K562 (cell line): ENCODE results near the gene LITAF. TPM values are rescaled to one million over a fixed set of nuclear protein-coding genes. Genes with fewer than 3 reads are reported as not detected.

ENCODE experiments used
- CBX1 ChIP-seq: sonication (generic); IDR thresholded peaks from 2 replicates; pipeline ENCODE4 v1.6.1; 2016; ENCODE audit warnings: antibody characterized with exemption, low read depth, mild to moderate bottlenecking
- CXXC5 ChIP-seq: fragments of 250-450 bp; sonication (Bioruptor Pico); IDR thresholded peaks from 2 replicates; pipeline ENCODE4 v1.8.0; 2022; ENCODE audit warnings: inconsistent platforms, mild to moderate bottlenecking, moderate library complexity
- EHMT2 ChIP-seq: fragments of 450-650 bp; IDR thresholded peaks from 2 replicates; pipeline ENCODE4 v1.6.1; 2018; ENCODE audit warnings: antibody characterized with exemption
- ELF1 ChIP-seq: fragments of 200-800 bp; sonication (Bioruptor generic); IDR thresholded peaks from 2 replicates; pipeline ENCODE4 v1.6.1; 2016; ENCODE audit warnings: missing genetic modification characterization, missing compliant biosample characterization
- HDAC1 ChIP-seq, 2 experiments: fragments of 450-650 bp; IDR thresholded peaks; 2 replicates each; pipeline ENCODE4 v1.6.1; 2016 to 2017; ENCODE audit warnings: inconsistent platforms in 1 of 2, mild to moderate bottlenecking in 1 of 2, moderate library complexity in 1 of 2
- MEIS2 ChIP-seq: fragments of 450-650 bp; IDR thresholded peaks from 2 replicates; pipeline ENCODE4 v1.6.1; 2014; ENCODE audit warnings: mild to moderate bottlenecking; ENCODE audit not compliant: partially characterized antibody
- NBN ChIP-seq: fragments of 450-650 bp; IDR thresholded peaks from 2 replicates; pipeline ENCODE4 v1.6.1; 2016; ENCODE audit warnings: low read depth, mild to moderate bottlenecking
- PURB ChIP-seq: sonication (generic); formaldehyde crosslinking; IDR thresholded peaks from 2 replicates; pipeline ENCODE4 v1.9.0; 2021; ENCODE audit warnings: low read depth, mild to moderate bottlenecking, missing genetic modification reagents
- SMAD3 ChIP-seq: fragments of 450-650 bp; formaldehyde crosslinking; conservative IDR thresholded peaks from 2 replicates; pipeline ENCODE4 v1.4.0; 2020; ENCODE audit warnings: mild to moderate bottlenecking
- TCF7 ChIP-seq: sonication (generic); IDR thresholded peaks from 2 replicates; pipeline ENCODE4 v1.6.1; 2016; ENCODE audit warnings: antibody characterized with exemption, borderline replicate concordance
- ZBTB8A ChIP-seq: fragments of 450-650 bp; IDR thresholded peaks from 2 replicates; pipeline ENCODE4 v1.6.1; 2018; ENCODE audit warnings: mild to moderate bottlenecking, moderate library complexity; ENCODE audit not compliant: partially characterized antibody
- ZFP1 ChIP-seq: fragments of 450-650 bp; formaldehyde crosslinking; IDR thresholded peaks from 2 replicates; pipeline ENCODE4 v1.4.0; 2020; ENCODE audit warnings: mild to moderate bottlenecking, mixed read lengths
- ZNF253 ChIP-seq: fragments of 250-450 bp; sonication (Bioruptor Pico); conservative IDR thresholded peaks from 2 replicates; pipeline ENCODE4 v1.6.1; 2021; ENCODE audit warnings: mild to moderate bottlenecking
- polyA plus RNA-seq, 8 experiments: library from polyadenylated mRNA; depleted of rRNA in 4 of 8; stranded (reverse) in 5 of 8; unstranded in 3 of 8; fragments of >200 nt; fragmentation: Nextera tagmentation in 2 of 8; fragmentation: Illumina TruSeq in 1 of 8; extraction: Ambion mirVana in 2 of 8; extraction: Trizol in 1 of 8; gene quantifications; 2 replicates each; pipeline versions ENCODE4 v1.2.1 to v1.2.3, GENCODE V29; 2011 to 2014; ENCODE audit warnings: inconsistent platforms in 1 of 8, missing spikeins in 1 of 8
- total RNA-seq, 7 experiments: library from RNA; depleted of rRNA in 6 of 7; stranded (reverse); fragments of >200 nt in 6 of 7; fragmentation: Illumina TruSeq in 2 of 7; extraction: Trizol in 2 of 7; gene quantifications; 2 replicates each; pipeline versions ENCODE4 v1.2.1 to v1.2.3, GENCODE V29; 2011 to 2021; ENCODE audit warnings: low replicate concordance in 1 of 7
- TF ChIP-seq, protein P1 (sequence below), 2 experiments: fragments of 450-650 bp; IDR thresholded peaks; 2 replicates each; pipeline ENCODE4 v1.6.1; 2018; ENCODE audit warnings: mild to moderate bottlenecking in 2 of 2, low read depth in 1 of 2; ENCODE audit not compliant: partially characterized antibody in 2 of 2
- TF ChIP-seq, protein P2 (sequence below): fragments of 250-450 bp; sonication (Bioruptor Pico); IDR thresholded peaks from 2 replicates; pipeline ENCODE4 v1.8.0; 2022; ENCODE audit warnings: moderate library complexity, mild to moderate bottlenecking, inconsistent platforms
- TF ChIP-seq, protein P3 (sequence below): fragments of 250-450 bp; sonication (Bioruptor Pico); IDR thresholded peaks from 2 replicates; pipeline ENCODE4 v1.4.0; 2020; ENCODE audit warnings: mild to moderate bottlenecking, moderate library complexity, borderline replicate concordance
- TF ChIP-seq, protein P4 (sequence below): fragments of 250-450 bp; sonication (Bioruptor Pico); IDR thresholded peaks from 2 replicates; pipeline ENCODE4 v1.5.0; 2021

The LITAF gene
- total and polyA plus RNA-seq, 9 of the 15 experiments (the other 6 are each of a cell fraction or from before 2014, with no cell fraction given): 4.1 to 17.8 (median 11.9) TPM

DNA sequence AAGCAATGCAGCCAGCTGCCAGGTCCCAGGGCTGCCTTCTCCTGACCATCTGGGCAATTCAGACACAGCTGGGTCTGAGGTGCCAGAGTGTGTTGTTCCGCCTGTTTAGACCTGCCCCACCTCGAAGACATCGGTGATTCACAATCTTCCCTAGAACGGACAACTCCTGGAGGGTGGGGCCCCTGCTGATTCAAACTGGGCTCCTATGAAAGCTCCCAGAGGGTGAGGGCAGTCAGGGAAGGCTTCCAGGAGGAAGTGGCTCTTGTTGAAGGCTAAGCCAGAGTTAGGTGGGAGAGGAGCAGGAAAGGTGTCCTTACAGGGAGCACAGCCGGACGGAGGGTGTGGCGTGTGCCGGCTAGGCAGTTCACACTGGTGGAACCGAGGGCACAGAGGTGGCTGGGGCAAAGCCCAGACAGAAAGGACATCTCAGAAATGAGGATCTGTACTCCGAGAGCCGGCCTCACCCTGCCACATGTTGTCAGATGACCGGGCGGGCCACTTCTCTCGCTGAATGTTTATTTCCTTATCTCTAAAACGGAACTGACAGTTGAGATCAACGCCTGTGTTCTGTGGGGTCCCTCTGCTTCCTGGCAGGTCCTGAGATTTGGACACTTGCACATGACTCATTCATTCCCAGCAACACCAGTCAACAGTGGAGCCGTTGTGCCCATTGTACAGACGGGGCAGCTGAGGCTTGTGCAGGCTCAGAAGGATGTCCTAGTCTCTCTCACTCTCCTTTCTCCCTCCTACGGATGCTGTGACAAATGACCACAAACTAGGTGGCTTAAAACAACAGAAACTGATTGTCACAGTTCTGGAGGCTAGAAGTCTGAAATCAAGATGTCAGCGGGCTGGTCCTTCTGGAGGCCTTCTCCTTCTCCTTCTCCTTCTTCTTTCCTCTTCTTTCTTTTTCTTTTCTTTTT is 26.9 kb upstream of the LITAF start (continued):
- 0 out of 2 replicates have a peak, but pooled peaks have one; percentile 30 for TF ChIP-seq EHMT2
- no peak for TF ChIP-seq ZNF253 (CRISPR knock-in tag)
- TF ChIP-seq HDAC1 (IDR thresholded peaks at IDR 0.05): peak in 1 of 2 experiments; percentile 92; a peak in 3 of 4 replicates
- no peak for TF ChIP-seq ZFP1 (CRISPR knock-in tag)
- TF ChIP-seq, protein P1, sequence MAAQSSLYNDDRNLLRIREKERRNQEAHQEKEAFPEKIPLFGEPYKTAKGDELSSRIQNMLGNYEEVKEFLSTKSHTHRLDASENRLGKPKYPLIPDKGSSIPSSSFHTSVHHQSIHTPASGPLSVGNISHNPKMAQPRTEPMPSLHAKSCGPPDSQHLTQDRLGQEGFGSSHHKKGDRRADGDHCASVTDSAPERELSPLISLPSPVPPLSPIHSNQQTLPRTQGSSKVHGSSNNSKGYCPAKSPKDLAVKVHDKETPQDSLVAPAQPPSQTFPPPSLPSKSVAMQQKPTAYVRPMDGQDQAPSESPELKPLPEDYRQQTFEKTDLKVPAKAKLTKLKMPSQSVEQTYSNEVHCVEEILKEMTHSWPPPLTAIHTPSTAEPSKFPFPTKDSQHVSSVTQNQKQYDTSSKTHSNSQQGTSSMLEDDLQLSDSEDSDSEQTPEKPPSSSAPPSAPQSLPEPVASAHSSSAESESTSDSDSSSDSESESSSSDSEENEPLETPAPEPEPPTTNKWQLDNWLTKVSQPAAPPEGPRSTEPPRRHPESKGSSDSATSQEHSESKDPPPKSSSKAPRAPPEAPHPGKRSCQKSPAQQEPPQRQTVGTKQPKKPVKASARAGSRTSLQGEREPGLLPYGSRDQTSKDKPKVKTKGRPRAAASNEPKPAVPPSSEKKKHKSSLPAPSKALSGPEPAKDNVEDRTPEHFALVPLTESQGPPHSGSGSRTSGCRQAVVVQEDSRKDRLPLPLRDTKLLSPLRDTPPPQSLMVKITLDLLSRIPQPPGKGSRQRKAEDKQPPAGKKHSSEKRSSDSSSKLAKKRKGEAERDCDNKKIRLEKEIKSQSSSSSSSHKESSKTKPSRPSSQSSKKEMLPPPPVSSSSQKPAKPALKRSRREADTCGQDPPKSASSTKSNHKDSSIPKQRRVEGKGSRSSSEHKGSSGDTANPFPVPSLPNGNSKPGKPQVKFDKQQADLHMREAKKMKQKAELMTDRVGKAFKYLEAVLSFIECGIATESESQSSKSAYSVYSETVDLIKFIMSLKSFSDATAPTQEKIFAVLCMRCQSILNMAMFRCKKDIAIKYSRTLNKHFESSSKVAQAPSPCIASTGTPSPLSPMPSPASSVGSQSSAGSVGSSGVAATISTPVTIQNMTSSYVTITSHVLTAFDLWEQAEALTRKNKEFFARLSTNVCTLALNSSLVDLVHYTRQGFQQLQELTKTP (IDR thresholded peaks at IDR 0.05; ENCODE audit: low read depth in 1 of 2, partially characterized antibody in 2 of 2): peak in 1 of 2 experiments; percentile 78
- peak; percentile 100 for TF ChIP-seq CBX1
- peak; percentile 88 for TF ChIP-seq MEIS2
- TF ChIP-seq PURB (CRISPR knock-in tag): no peak
- no peak for TF ChIP-seq ZBTB8A
- TF ChIP-seq, protein P2, sequence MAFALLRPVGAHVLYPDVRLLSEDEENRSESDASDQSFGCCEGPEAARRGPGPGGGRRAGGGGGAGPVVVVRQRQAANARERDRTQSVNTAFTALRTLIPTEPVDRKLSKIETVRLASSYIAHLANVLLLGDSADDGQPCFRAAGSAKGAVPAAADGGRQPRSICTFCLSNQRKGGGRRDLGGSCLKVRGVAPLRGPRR (CRISPR knock-in tag): no peak; the same call in 1 of the 2 replicates
- TF ChIP-seq TCF7: no peak; the same call in 1 of the 2 replicates
- peak; percentile 48; the same call in 1 of the 2 replicates for TF ChIP-seq ELF1 (tag)
- peak; percentile 64; the same call in 1 of the 2 replicates for TF ChIP-seq SMAD3 (CRISPR knock-in tag)
- no peak; the same call in none of the 2 replicates for TF ChIP-seq NBN
- TF ChIP-seq, protein P3, sequence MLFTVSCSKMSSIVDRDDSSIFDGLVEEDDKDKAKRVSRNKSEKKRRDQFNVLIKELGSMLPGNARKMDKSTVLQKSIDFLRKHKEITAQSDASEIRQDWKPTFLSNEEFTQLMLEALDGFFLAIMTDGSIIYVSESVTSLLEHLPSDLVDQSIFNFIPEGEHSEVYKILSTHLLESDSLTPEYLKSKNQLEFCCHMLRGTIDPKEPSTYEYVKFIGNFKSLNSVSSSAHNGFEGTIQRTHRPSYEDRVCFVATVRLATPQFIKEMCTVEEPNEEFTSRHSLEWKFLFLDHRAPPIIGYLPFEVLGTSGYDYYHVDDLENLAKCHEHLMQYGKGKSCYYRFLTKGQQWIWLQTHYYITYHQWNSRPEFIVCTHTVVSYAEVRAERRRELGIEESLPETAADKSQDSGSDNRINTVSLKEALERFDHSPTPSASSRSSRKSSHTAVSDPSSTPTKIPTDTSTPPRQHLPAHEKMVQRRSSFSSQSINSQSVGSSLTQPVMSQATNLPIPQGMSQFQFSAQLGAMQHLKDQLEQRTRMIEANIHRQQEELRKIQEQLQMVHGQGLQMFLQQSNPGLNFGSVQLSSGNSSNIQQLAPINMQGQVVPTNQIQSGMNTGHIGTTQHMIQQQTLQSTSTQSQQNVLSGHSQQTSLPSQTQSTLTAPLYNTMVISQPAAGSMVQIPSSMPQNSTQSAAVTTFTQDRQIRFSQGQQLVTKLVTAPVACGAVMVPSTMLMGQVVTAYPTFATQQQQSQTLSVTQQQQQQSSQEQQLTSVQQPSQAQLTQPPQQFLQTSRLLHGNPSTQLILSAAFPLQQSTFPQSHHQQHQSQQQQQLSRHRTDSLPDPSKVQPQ (CRISPR knock-in tag): no peak
- TF ChIP-seq, protein P4, sequence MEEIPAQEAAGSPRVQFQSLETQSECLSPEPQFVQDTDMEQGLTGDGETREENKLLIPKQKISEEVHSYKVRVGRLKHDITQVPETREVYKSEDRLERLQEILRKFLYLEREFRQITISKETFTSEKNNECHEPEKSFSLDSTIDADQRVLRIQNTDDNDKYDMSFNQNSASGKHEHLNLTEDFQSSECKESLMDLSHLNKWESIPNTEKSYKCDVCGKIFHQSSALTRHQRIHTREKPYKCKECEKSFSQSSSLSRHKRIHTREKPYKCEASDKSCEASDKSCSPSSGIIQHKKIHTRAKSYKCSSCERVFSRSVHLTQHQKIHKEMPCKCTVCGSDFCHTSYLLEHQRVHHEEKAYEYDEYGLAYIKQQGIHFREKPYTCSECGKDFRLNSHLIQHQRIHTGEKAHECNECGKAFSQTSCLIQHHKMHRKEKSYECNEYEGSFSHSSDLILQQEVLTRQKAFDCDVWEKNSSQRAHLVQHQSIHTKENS (CRISPR knock-in tag): 0 out of 2 replicates have a peak, but pooled peaks have one; percentile 23
- peak; percentile 88 for TF ChIP-seq CXXC5 (CRISPR knock-in tag)
